Subcutaneous abdominal adipose tissue (tissue), 5 donors: ENCODE results near the gene TJP1.
"Not testable (repeated sequence)": the region's sequence is repeated elsewhere in the genome, so short reads cannot be mapped to it uniquely, and the experiment has no call there.

Experiments used
- H3K27ac ChIP-seq: one replicate; pipeline ENCODE4 v1.7.0; 2013; ENCODE audit warnings: low read depth, mild to moderate bottlenecking, inconsistent platforms, low read length, moderate library complexity
- H3K27me3 ChIP-seq, 5 donors: one replicate each; pipeline ENCODE4 v1.7.0; 2013; ENCODE audit warnings: low read length in 5 of 5, inconsistent platforms in 1 of 5; ENCODE audit not compliant: control insufficient read depth in 5 of 5, insufficient read depth in 4 of 5
- H3K36me3 ChIP-seq, 5 donors: one replicate each; pipeline ENCODE4 v1.7.0; 2013; ENCODE audit warnings: low read length in 5 of 5; ENCODE audit not compliant: control insufficient read depth in 5 of 5, insufficient read depth in 5 of 5
- H3K4me1 ChIP-seq, 5 donors: one replicate each; pipeline ENCODE4 v1.7.0; 2013; ENCODE audit warnings: low read length in 5 of 5, mild to moderate bottlenecking in 3 of 5, moderate library complexity in 1 of 5; ENCODE audit not compliant: control insufficient read depth in 5 of 5, insufficient read depth in 5 of 5
- H3K4me3 ChIP-seq, 5 donors: one replicate each; pipeline ENCODE4 v1.7.0; 2013; ENCODE audit warnings: low read length in 5 of 5, low read depth in 1 of 5
- H3K9ac ChIP-seq, 5 donors: one replicate each; pipeline ENCODE4 v1.7.0; 2013; ENCODE audit warnings: low read length in 5 of 5, mild to moderate bottlenecking in 4 of 5, moderate library complexity in 3 of 5
- H3K9me3 ChIP-seq, 5 donors: one replicate each; pipeline ENCODE4 v1.7.0; 2013; ENCODE audit warnings: low read length in 5 of 5; ENCODE audit not compliant: control insufficient read depth in 5 of 5
- donor health status: healthy.
- donor health status: healthy.
- donor health status: healthy.
- donor health status: healthy.
- donor health status: healthy.

Gene TJP1

DNA sequence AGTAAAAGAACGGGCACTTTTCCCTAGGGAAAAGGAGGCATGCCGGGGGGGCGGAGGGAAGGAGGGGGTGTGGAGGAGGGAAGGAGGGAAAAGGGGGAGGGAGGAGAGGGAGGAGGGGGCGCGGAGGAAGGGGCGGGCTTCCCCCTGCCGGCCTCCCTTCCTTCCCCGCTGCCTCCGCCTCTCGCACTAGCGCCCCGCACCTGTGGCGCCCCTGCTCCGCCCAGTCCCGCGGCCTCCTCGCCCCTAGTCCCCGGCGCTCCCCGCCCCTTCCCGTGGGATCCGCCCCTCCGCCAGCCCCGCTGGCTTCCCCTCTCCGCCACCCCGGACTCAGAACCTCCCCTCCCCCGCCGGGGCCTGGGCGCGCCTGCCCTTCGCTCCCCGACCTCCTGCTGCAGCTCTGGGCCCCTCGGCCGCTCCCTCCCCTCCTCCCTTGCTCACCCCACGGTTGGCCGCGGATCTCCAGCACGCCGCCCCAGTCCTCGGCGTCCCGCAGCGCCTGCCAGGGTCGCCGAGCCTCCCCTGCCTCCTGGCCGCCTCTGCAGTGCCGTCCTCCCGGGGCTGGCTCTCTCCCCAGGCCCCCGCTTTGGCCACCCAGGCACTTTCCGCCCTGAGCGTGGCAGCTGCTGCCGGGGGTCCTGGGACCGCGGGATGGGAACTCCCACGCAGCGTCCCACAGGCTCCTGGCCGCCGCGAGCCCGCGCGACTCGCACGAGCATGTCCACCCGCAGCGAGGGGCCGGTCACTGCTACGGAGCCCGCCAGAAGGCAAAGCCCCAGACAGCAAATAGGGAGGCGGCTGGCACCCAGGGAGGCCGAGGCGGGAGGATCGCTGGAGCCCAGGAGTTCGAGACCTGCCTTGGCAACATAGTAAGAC, 147.4 kb downstream of the TJP1 start:
- H3K9me3 ChIP-seq, result no peaks in the 10 kb centered on the region
- H3K36me3 ChIP-seq, result no peaks in the 10 kb centered on the region
- peak overlapping the region in 3 of 5 donors; percentile 53 to 65 (median 65) for H3K4me3 ChIP-seq
- peaks cover 8 to 14% (median 11%) of the 10 kb centered on the region in 5 donors for H3K27me3 ChIP-seq
- H3K27ac ChIP-seq, result no peak overlapping the region
- peaks cover 0 to 9% (median 8%) of the 10 kb centered on the region in 5 donors for H3K4me1 ChIP-seq
- H3K9ac ChIP-seq, result no peak overlapping the region

DNA sequence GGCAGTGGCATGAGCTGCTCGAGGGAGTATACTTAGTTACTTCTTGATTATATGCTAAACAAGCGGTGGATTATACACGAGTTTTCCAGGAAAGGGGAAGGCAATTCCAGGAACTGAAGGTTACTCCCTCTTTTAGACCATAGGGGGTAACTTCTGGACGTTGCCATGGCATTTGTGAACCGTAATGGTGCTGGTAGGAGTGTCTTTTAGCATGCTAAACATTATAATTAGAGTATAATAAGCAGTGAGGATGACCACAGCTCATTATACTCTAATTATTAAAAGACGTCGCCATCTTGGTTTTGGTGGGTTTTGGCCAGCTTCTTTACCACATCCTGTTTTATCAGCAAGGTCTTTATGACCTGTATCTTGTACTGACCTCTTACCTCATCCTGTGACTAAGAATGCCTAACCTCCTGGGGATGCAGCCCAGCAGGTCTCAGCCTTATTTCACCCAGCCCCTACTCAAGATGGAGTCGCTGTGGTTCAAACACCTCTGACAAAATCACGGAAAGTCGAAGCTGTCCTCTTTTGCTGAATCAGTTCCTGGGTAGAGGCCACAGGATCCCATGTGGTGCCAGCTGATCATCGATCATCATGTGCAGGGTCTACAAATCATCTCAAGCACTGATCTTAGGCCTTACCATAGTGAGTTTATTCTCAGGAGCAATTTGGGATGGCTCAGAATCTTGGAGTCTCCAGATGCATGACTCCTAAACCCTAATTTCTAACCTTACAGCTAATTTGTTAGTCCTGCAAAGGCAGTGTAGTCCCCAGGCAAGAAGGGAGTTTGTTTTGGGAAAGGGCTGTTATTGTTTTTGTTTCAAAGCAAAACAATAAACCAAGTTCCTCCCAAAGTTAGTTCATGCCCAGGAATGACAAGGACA, 149.1 kb downstream of the TJP1 start:
- H3K9ac ChIP-seq, result no peak overlapping the region
- H3K9me3 ChIP-seq, result no peaks in the 10 kb centered on the region
- H3K4me1 ChIP-seq, result peaks cover 0 to 9% (median 8%) of the 10 kb centered on the region in 5 donors
- H3K4me3 ChIP-seq, result no peak overlapping the region
- no peaks in the 10 kb centered on the region for H3K36me3 ChIP-seq
- no peak overlapping the region for H3K27ac ChIP-seq
- peaks cover 8 to 14% (median 11%) of the 10 kb centered on the region in 5 donors for H3K27me3 ChIP-seq

DNA sequence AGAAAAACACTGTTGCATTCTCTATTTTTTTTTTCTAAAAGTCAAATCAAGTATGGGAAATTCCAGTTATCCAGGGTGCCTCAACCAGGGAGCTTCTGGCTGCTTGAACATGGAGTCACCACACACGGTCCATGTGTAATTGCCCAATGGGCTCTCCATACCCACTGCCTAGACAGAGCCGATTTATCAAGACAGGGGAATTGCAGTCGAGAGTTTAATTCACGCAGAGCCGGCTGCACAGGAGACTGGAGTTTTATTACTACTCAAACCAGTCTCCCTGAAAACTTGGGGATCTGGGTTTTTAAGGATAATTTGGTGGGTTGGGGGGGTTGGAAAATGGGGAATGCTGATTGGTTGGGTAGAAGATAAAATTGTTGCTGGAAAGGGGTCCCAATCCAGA, 149.8 kb downstream of the TJP1 start:
- peaks cover 0 to 9% (median 8%) of the 10 kb centered on the region in 5 donors for H3K4me1 ChIP-seq
- no peaks in the 10 kb centered on the region for H3K36me3 ChIP-seq
- H3K4me3 ChIP-seq, result no peak overlapping the region
- no peak overlapping the region for H3K27ac ChIP-seq
- peaks cover 4 to 14% (median 10%) of the 10 kb centered on the region in 5 donors for H3K27me3 ChIP-seq
- H3K9ac ChIP-seq, result no peak overlapping the region
- H3K9me3 ChIP-seq, result no peaks in the 10 kb centered on the region

DNA sequence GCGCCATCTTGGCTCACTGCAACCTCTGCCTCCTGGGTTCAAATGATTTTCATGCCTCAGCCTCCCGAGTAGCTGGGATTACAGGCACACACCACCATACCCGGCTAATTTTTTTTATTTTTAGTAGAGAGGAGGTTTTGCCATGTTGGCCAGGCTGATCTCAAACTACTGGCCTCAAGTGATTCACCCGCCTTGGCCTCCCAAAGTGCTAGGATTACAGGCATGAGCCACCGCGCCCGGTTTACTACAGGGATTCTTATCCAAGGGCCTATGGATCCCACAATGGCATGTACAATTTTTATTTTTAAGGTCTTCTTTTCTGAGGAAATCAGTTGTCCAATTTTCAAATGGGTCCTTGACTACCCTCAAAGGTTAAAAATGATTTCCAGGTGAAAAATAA, 150.2 kb downstream of the TJP1 start:
- H3K9me3 ChIP-seq, H3K36me3 ChIP-seq, H3K4me3 ChIP-seq, H3K27ac ChIP-seq, H3K9ac ChIP-seq, H3K4me1 ChIP-seq: not testable (repeated sequence)
- peaks cover 4 to 13% (median 9%) of the 10 kb centered on the region in 5 donors for H3K27me3 ChIP-seq

DNA sequence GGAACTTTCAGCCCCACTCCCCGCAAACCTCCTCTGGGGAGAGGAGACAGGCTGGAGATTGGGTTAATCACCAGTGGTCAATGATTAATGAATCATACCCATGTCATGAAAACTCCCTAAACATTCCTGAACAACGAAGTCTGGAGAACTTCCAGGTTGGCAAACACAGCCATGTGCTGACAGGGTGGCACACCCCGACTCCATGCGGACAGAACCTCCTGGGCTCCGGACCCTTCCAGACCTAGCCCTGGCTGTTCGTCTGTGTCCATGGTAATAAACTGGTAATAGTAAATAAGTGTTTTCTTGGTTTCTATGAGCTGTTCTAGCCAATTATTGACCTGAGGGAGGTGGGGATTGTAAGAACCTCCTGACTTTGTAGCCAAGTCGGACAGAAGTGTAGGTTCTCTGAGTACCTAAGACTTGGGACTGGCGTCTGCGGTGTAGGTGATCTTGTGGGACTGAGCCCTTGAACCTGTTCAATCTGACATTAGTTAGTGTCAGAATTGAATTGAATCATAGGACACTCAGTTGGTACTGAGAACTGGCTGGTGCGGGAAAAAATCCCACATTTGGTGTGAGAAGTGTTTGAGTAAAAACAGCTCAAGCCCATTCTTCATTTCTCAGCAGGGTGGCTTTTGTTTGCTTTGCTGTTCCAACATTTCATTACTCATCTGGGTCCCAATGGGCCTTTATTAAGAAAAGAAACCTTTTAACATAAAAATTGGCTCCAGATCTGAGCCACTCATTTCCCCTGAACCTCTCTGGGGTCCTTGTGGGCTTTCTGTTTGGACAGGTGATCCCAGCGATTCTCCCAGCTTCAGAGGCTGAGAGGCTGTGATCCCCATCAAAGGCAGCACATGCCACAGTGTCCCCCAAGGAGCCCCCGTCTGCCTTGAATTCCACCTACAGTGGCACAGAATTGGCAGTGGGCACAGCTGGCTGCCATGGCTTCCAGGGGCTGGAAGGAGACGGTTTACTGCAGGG, 151.0 kb downstream of the TJP1 start:
- Histone ChIP-seq H3K27ac (no peak overlapping the region), H3K4me1 (peaks cover 0 to 9% (median 8%) of the 10 kb centered on the region in 5 donors), H3K27me3 (peaks cover 0 to 10% (median 7%) of the 10 kb centered on the region in 5 donors), H3K4me3 (no peak overlapping the region), H3K9ac (no peak overlapping the region), H3K9me3 (no peaks in the 10 kb centered on the region), H3K36me3 (no peaks in the 10 kb centered on the region)

DNA sequence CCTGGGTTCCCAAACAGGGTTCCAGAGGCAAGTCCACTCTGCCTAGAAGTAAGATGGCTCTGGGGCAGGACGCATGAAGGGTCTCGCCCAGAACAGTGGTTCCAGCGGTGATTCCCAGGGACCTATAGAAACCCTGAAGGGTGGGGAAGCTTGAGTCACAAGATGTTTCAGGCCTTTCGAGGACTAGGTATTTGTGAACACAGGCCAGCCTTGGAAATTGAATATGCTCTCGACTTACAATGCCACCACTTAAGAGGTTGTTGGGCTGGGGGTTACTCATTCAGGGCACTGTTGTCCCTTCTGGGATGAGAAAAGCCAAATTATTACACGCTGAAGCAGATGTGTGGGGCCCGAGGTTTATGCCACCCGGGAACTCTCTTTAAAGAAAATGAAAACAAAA, 152.0 kb downstream of the TJP1 start:
- H3K4me1 ChIP-seq, result peaks cover 0 to 5% (median 4%) of the 10 kb centered on the region in 5 donors
- H3K27ac ChIP-seq, result no peak overlapping the region
- H3K27me3 ChIP-seq, result peaks cover 0 to 4% (median 0%) of the 10 kb centered on the region in 5 donors
- H3K4me3 ChIP-seq, result no peak overlapping the region
- H3K9ac ChIP-seq, result no peak overlapping the region
- H3K9me3 ChIP-seq, result no peaks in the 10 kb centered on the region
- no peaks in the 10 kb centered on the region for H3K36me3 ChIP-seq

DNA sequence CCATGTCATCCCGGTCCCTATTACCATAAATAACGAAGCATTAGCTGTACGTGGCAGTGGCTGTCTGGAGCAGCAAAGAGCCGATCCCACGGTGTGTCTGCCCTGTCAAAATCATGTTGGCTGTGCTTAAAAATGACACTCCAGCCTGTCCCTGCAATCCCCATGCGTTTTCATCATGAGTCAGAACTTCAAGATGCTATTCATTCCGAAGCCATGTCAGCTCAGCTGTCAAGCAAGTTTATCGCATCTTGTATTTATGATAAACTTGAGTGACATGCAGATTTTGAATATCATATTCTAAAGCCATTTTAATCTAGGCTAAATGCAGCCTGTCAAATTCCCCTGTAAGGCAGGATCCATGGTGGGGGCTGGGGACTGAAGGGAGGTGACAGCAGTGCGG, 152.4 kb downstream of the TJP1 start:
- H3K4me1 ChIP-seq, result peaks cover 0 to under 1% (median 0%) of the 10 kb centered on the region in 5 donors
- H3K9ac ChIP-seq, result no peak overlapping the region
- H3K36me3 ChIP-seq, result no peaks in the 10 kb centered on the region
- H3K4me3 ChIP-seq, result no peak overlapping the region
- no peak overlapping the region for H3K27ac ChIP-seq
- no peaks in the 10 kb centered on the region for H3K9me3 ChIP-seq
- H3K27me3 ChIP-seq, result no peaks in the 10 kb centered on the region

DNA sequence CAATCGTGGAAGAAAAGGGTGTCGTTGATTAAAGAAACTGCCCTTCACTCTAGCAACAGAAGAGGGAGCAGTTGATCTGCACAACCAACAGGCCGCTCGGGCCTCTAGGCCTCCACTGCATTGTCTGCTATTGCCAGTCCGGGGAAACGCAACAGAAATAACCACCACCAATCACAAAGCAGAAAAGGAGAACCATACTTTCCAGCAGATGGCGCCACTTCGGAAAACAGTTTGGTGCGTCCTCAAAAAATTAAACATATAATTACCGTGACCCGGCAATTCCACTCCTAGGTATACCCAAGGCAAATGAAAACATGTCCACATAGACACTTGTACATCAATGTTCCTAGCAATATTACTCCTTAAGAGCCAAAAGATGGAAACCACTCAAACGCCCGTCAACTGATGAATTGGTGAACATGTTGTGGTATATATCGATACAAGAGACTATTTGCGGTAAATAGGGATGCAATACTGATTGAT, 154.1 kb downstream of the TJP1 start:
- no peaks in the 10 kb centered on the region for H3K27me3 ChIP-seq
- H3K4me3 ChIP-seq, result no peak overlapping the region
- no peak overlapping the region for H3K27ac ChIP-seq
- H3K9ac ChIP-seq, result no peak overlapping the region
- H3K36me3 ChIP-seq, result no peaks in the 10 kb centered on the region
- H3K4me1 ChIP-seq, result no peaks in the 10 kb centered on the region
- H3K9me3 ChIP-seq, result no peaks in the 10 kb centered on the region

DNA sequence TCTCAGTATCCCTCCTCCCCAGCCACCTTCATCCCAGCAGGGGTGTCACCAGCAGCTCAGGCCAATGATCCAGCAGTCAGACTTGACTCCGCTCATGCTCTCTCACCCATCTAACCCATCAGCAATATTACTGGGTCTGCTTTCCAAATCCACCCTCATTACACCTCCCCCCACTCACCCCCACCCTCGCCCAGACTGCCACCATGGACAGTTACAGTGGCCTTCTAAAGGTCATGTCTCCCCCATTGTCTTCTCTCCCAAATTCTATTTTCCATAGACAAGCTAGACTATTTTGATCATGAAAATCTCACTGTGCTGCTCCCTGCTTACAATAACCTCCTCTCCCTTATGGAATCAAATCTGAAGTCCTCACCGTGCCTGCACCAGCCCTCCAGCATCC, 156.0 kb downstream of the TJP1 start:
- H3K9ac ChIP-seq, result no peak overlapping the region
- no peaks in the 10 kb centered on the region for H3K9me3 ChIP-seq
- H3K4me1 ChIP-seq, result no peaks in the 10 kb centered on the region
- H3K4me3 ChIP-seq, result no peak overlapping the region
- H3K36me3 ChIP-seq, result no peaks in the 10 kb centered on the region
- no peak overlapping the region for H3K27ac ChIP-seq
- H3K27me3 ChIP-seq, result no peaks in the 10 kb centered on the region
